ACHN (cell line): Measurements from ENCODE around the gene SLC22A13.
"Not testable (repeated sequence)": the region's sequence is repeated elsewhere in the genome, so short reads cannot be mapped to it uniquely, and the experiment has no call there.

ENCODE experiments used
- DNase-seq: peaks from one replicate; pipeline ENCODE4 v3.0.0-alpha.2; 2015
- in situ Hi-C: cut with HindIII; loops from 2 replicates; pipeline ENCODE4 v1.10.0; 2017; ENCODE audit warnings: low sequenced_read_pairs, low pct_ligation_motif_present, low pct_unique_long_range_greater_than_20kb

The SLC22A13 gene, protein sequence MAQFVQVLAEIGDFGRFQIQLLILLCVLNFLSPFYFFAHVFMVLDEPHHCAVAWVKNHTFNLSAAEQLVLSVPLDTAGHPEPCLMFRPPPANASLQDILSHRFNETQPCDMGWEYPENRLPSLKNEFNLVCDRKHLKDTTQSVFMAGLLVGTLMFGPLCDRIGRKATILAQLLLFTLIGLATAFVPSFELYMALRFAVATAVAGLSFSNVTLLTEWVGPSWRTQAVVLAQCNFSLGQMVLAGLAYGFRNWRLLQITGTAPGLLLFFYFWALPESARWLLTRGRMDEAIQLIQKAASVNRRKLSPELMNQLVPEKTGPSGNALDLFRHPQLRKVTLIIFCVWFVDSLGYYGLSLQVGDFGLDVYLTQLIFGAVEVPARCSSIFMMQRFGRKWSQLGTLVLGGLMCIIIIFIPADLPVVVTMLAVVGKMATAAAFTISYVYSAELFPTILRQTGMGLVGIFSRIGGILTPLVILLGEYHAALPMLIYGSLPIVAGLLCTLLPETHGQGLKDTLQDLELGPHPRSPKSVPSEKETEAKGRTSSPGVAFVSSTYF

DNA sequence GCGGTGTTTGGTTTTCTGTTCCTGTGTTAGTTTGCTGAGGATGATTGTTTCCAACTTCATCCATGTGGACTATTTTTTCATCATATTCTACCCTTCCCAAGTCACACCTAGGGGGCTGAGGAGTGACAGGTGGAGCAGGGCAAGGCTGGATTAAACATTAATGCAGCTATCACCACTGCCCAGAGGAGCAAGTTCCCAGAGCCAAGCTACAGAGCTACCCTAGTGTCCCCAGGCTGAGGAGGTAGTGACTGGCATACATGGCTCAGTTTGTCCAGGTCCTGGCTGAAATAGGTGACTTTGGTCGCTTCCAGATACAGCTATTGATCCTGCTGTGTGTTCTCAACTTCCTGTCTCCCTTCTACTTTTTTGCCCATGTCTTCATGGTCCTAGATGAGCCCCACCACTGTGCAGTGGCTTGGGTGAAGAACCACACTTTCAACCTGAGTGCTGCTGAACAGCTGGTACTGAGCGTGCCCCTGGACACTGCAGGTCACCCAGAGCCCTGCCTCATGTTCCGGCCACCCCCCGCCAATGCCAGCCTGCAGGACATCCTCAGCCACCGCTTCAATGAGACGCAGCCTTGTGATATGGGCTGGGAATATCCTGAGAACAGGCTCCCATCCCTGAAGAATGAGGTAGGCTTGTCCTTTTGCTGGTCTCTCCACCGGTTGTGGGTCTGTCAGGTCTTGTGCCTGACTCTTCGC lies at the start of gene SLC22A13:
Gene SLC22A13 (plus strand): TSS at position 209 of the 704 bp plus-strand sequence. CDS start 49 bp downstream, at position 258.
- in situ Hi-C loops, result no loop called here
- DNase-seq, result no peak

DNA sequence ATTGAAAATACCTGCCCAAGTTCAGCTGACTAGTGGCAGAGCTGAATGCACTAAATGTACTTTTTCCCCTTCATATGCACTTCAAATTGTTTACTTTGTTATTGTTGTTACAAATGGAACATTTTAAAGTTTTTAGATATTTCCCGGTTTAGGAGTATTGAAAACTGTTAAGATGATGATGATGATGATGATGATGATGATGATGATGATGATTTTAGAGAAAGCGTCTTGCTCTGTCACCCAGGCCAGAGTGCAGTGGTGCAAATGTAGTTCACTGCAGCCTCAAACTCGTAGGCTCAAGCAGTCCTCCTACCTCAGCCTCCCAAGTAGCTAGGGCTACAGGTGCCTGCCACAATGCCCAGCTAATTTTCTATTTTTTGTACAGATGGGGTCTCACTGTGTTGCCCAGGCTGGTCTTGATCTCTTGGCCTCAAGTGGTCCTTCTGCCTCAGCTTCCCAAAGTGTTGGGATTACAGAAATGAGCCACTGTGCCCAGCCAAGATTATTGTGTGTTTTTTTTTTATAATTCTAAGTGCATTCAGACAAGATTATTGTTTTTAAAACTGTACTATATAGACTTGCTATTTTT lies 45.9 kb upstream of the SLC22A13 start:
- in situ Hi-C loops, result no loop called here
- no peak for DNase-seq

GRCh38 chr3:38221005-38221404 lies 44.6 kb upstream of the SLC22A13 start:
- no peak for DNase-seq
- in situ Hi-C loops, result no loop called here

DNA sequence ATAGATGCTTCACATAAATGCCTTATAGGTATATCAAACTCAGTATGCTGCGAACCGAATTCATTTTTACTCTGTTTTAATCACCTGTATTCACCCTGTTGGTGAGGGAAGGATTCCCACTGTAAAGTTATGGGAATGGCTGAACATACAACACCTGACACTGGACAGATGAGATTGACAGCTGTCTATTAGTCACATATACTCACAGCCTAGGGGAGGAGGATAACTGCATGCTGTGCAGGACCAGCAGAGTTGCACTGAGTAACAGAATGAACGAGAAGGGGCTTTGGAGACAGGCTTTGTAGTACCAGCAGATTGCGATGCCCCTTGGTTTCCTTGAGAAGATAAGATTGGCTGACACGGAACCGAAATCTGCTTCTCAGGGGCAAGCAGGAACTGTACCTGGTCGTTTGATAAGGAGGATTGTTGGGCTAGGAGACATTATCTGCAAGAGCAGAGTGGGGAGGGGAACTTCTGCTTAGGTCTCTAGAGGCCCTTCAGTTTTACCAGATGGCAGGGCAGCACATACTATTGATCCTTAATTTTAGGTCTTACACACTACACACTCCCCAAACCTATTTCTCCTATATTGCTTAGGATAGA lies 43.5 kb upstream of the SLC22A13 start:
- in situ Hi-C loops, result no loop called here
- no peak for DNase-seq

GRCh38 chr3:38224357-38224756 lies 41.3 kb upstream of the SLC22A13 start:
- no peak for DNase-seq
- in situ Hi-C loops, result no loop called here

DNA sequence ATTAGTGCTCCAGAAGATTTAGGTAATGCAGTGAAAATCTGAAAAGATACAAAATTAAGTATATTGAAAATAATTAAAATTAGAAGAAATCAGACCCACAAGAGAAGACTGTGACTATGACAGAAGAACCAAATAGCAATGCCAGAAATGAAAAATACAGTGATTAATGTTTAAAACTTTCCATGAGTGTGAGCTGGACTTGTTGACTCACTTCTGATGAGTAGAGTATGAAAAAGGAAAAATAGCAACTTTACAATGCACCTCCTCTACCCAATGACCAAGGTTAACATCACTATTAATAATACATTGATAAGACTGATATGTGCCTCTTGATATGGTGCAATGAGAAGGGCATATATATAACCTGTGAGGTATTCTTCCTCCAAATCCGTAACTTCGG lies 39.3 kb upstream of the SLC22A13 start:
- in situ Hi-C loops, result no loop called here
- DNase-seq, result no peak

DNA sequence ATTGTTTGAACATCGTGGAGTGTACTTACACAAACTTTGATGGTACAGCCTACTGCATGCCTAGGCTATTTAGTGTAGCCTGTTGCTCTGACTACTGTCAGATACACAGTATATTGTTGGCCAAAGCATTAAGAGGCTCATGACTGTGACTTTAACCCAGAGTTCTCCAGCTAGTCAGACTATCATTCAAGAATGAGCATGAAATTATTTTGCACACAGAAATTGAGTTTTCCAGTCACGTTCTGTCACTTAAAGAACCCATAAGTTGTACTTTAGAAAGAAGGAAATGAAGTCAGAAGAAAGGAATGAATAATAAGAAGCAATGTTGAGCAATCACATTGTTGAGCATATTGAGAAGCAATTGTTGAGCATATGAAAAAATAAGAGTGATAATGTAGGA lies 37.6 kb upstream of the SLC22A13 start:
- in situ Hi-C loops, result no loop called here
- DNase-seq, result peak; percentile 9

- in situ Hi-C loops, result no loop called here
Measured at GRCh38 chr3:38229036-38229435, 36.6 kb upstream of the SLC22A13 start.

DNA sequence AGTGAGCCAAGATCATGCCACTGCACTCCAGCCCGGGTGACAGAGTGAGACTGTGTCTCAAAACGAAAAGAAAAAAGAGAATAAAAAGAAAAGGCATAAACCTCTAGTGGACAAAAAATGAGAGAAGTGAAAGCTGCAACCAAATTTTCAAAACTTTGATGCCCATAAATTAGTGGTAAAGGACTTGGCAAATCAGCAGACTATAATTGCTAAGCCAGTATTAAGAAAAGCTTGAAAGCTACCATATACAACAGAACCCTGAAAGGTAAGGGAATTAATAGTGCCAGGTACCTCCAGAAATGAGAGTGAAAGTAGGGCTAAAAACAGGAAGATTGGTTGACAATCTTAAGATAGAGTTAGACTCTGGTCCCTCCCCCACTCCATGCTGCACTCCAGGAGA lies 32.9 kb upstream of the SLC22A13 start:
- DNase-seq, result no peak
- in situ Hi-C loops, result no loop called here

More at GRCh38 chr3:38229036-38229435, 36.6 kb upstream of the SLC22A13 start:
- DNase-seq, result no peak

DNA sequence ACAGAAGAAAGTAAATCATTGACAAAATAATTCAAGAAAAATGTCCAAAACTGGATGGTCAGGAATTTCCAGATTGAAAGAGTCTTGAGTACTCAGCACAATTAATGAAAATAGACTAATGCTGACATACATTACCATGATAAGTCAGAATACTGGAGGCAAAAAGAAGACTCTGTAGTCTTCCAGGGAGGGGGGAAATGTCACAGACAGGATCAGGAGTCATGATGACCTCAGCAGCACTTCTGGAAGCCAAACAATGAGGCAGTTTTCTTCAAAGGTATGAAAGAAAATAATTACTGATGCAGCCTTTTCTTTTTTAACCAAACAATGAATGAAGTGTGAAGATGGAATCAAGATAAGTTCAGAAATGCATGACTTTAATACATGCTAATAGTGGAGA lies 30.1 kb upstream of the SLC22A13 start:
- DNase-seq, result no peak
- in situ Hi-C loops, result no loop called here

- in situ Hi-C loops, result no loop called here
- no peak for DNase-seq
Measured at GRCh38 chr3:38238416-38239008, 27.1 kb upstream of the SLC22A13 start.

GRCh38 chr3:38242812-38243211 lies 22.8 kb upstream of the SLC22A13 start:
- DNase-seq, in situ Hi-C loops: not testable (repeated sequence)

GRCh38 chr3:38245930-38246329 lies 19.7 kb upstream of the SLC22A13 start:
- in situ Hi-C loops, result no loop called here
- DNase-seq, result no peak

DNA sequence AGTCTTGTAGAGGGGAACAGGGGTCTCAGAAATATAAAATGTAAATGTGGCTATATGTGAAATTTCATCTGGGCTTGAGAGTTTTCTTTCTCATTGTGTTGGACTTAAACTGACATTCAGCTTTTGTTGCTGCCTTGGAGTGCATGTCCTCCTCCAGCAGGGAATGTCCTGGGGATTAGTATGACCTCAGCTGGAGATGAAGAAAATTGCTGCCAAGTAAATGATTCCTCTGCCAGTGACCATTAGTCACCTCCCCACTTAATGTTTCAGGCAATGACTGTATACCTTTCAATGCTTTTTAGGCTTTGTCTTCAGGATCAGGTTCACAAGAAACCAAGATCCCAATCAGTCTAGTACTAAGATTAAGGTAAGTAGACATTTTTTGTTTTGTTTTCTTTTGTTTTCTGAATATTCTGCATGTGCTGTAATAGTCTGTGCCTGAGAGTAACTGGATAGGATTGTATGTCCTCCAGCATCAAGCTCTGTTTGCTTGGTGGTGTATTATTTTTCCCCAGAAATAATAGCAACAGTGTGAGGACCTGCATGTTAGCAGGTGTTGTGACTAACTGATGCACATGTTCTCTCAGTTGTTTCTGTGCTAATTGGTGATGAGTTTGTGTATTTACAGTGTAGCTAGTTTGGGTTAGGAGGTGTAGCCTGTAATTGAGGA lies 18.1 kb upstream of the SLC22A13 start:
- DNase-seq, result peak; percentile 78
- in situ Hi-C loops, result no loop called here

GRCh38 chr3:38250198-38250597 lies 15.4 kb upstream of the SLC22A13 start:
- in situ Hi-C loops, result no loop called here
- no peak for DNase-seq

DNA sequence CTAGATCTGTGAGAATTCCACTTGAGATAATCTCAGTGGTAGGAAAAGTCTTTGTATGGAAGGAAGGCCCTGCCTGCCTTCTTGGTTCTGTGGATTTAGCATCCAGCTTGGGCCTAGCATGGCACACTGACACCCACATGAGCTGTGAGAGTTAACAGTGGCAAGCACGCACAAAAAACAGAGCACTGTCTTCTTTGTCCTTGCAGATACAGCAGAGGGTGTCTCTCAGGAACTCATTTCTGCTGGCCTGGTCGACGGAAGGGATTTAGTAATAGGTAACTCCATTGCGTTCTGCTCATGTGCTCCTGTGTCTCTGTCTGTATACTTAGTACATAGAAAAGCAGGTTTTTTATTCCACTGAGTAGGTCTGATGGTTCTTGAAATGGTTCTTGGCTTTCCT lies 14.4 kb upstream of the SLC22A13 start:
- in situ Hi-C loops, result no loop called here
- no peak for DNase-seq

GRCh38 chr3:38253704-38254103 lies 11.9 kb upstream of the SLC22A13 start:
- in situ Hi-C loops, result no loop called here

GRCh38 chr3:38254872-38255271 lies 10.7 kb upstream of the SLC22A13 start:
- no peak for DNase-seq
- in situ Hi-C loops, result no loop called here

More at GRCh38 chr3:38253704-38254103, 11.9 kb upstream of the SLC22A13 start:
- DNase-seq, result no peak
